IMR-90 (cell line): Measurements from ENCODE around the gene TACC2.

Source experiments
- CHD1 ChIP-seq: IDR thresholded peaks from 2 replicates; pipeline ENCODE4 v1.6.1; 2012; ENCODE audit warnings: low read depth, low read length, improper control_type of control experiment
- MXI1 ChIP-seq: IDR thresholded peaks from 2 replicates; pipeline ENCODE4 v1.6.1; 2012; ENCODE audit warnings: low read depth, mild to moderate bottlenecking, low read length, moderate library complexity, borderline replicate concordance
- NFE2L2 ChIP-seq: fragments of 150-350 bp; IDR thresholded peaks from 2 replicates; pipeline ENCODE4 v1.6.1; 2016; ENCODE audit warnings: low read depth, mild to moderate bottlenecking, low read length
- POLR2A ChIP-seq: IDR thresholded peaks from 2 replicates; pipeline ENCODE4 v1.6.1; 2012; ENCODE audit warnings: mild to moderate bottlenecking, low read depth, low read length
- RAD21 ChIP-seq: IDR thresholded peaks from 2 replicates; pipeline ENCODE4 v1.6.1; 2012; ENCODE audit warnings: low read length, improper control_type of control experiment
- RFX5 ChIP-seq: IDR thresholded peaks from 2 replicates; pipeline ENCODE4 v1.8.0; 2012; ENCODE audit warnings: low read depth, mild to moderate bottlenecking, low read length, moderate library complexity
- SMC3 ChIP-seq: fragments of 150-350 bp; IDR thresholded peaks from 2 replicates; pipeline ENCODE4 v1.6.1; 2016; ENCODE audit warnings: low read depth, mild to moderate bottlenecking, antibody characterized with exemption, low read length, moderate library complexity
- TF ChIP-seq, protein P1 (sequence below): conservative IDR thresholded peaks from 2 replicates; pipeline ENCODE4 v1.5.1; 2012; ENCODE audit warnings: mild to moderate bottlenecking, low read depth, low read length, improper control_type of control experiment

DNA sequence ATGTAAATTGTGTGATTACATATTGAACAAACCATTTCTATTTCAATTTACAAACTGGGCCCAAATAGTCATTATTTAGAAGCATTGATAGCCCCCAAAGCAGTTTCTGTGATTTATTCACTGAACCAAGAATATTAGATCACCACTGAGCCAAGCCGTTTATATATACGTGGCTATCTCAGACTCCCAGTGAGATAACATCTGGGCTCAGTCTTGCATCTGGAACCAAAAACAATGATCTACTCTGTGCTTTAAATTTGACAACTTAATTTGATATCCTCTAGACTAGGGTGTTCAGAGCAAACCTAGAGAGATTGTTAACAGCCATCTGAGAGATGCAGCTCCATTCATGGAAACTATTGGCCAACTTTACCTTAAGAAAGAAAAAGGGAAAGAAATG is 240.7 kb downstream of the TACC2 start:
- no peak for TF ChIP-seq RFX5
- TF ChIP-seq, protein P1, sequence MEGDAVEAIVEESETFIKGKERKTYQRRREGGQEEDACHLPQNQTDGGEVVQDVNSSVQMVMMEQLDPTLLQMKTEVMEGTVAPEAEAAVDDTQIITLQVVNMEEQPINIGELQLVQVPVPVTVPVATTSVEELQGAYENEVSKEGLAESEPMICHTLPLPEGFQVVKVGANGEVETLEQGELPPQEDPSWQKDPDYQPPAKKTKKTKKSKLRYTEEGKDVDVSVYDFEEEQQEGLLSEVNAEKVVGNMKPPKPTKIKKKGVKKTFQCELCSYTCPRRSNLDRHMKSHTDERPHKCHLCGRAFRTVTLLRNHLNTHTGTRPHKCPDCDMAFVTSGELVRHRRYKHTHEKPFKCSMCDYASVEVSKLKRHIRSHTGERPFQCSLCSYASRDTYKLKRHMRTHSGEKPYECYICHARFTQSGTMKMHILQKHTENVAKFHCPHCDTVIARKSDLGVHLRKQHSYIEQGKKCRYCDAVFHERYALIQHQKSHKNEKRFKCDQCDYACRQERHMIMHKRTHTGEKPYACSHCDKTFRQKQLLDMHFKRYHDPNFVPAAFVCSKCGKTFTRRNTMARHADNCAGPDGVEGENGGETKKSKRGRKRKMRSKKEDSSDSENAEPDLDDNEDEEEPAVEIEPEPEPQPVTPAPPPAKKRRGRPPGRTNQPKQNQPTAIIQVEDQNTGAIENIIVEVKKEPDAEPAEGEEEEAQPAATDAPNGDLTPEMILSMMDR = no peak
- no peak for TF ChIP-seq POLR2A
- no peak for TF ChIP-seq NFE2L2
- no peak for TF ChIP-seq RAD21
- no peak for TF ChIP-seq SMC3
- TF ChIP-seq CHD1 = no peak
- no peak for TF ChIP-seq MXI1
